GM10266 (cell line): ENCODE data around the gene TEX35.

Experiments
- DNase-seq: peaks from one replicate; pipeline ENCODE4 v3.0.0; 2012; ENCODE audit errors: extremely low spot score
- CTCF ChIP-seq: IDR thresholded peaks from 2 replicates; pipeline ENCODE4 v1.5.1; 2012; ENCODE audit warnings: mild to moderate bottlenecking, low read depth; ENCODE audit not compliant: control insufficient read depth, insufficient read depth; ENCODE audit errors: missing control alignments

TEX35 gene

DNA sequence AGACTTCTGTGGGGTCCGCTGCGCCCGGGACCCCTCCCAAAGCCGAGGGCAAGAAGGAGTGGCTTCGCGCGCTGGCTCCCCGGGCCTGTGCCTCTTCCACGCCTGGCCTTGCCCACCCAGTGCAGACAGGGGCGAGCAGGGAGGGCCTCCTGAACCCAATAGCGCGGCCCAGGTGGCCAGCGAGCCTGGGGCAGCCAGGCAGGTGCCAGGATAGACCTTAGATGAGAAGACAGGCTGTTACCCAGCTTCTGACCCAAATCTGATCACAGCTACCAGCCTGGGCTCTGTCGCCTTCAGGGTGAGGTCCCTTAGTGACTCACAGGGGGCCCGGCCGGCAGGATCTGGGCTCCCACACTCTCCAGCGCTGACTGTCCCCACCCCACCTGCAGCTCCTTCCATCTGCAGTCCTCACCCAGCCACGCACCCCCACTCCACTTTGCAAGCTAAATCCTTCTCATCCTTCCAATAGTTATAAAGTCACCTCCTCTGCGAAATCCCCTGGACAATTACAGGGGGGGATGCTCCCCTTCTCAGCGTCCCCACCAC, 25.8 kb upstream of the TEX35 start:
- DNase-seq = no peak
- TF ChIP-seq CTCF = no peak

- DNase-seq = no peak
- TF ChIP-seq CTCF = no peak
These were observed 24.5 kb upstream of the TEX35 start for GRCh38 chr1:178488393-178488792.

DNA sequence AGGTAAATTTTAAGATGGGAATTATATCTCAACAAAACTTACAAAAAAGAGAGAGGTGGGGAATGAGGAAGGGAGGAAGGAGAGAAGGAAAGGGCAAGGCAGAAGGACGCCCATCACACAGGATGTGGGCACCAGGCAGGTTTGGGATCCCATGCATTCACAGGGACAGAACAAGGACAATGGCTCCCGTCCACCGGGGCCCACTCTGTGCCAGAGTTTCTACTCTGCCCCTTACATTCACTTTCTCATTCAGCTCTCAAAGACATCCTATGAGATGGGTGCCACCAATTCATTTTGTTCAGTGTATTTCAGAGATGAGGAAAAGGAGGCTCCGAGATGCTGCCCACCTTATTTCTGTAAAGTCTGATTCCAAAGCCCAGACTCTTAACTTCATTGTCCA, 23.5 kb upstream of the TEX35 start:
- no peak for DNase-seq
- no peak for TF ChIP-seq CTCF

- no peak for DNase-seq
- no peak for TF ChIP-seq CTCF
These were observed 22.8 kb upstream of the TEX35 start for GRCh38 chr1:178490136-178490535.

GRCh38 chr1:178490967-178491366, 21.9 kb upstream of the TEX35 start:
- DNase-seq = no peak
- no peak for TF ChIP-seq CTCF

DNA sequence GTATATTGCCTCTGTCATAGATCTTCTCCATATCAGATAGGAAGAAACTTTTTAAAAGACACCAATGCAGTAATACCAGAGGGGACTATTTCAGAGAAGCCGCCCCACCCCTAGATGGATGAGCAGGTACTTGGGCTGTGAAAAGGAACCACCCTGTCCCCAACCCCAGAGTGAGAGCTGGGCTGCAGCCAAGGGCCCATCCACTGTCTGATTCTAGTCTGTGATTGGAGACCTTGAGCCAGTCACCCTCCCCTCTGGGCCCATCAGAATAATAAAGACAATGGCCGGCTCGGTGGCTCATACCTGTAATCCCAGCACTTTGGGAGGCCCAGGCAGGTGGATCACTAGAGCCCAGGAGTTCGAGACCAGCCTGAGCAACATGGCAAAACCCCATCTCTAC, 21.2 kb upstream of the TEX35 start:
- no peak for DNase-seq
- TF ChIP-seq CTCF = no peak

- DNase-seq = no peak
- TF ChIP-seq CTCF = no peak
These were observed 20.6 kb upstream of the TEX35 start for GRCh38 chr1:178492341-178492740.

- TF ChIP-seq CTCF = no peak
These were observed 19.6 kb upstream of the TEX35 start for GRCh38 chr1:178493301-178493741.

More at GRCh38 chr1:178493301-178493741, 19.6 kb upstream of the TEX35 start:
- DNase-seq = no peak
